ENCODE results near the gene ARHGEF10L. TPM values are rescaled to one million over a fixed set of nuclear protein-coding genes. Genes with fewer than 3 reads are reported as not detected.

The ARHGEF10L gene
- total RNA-seq, 1 experiment from 2014 or later, result 21.6 TPM

DNA sequence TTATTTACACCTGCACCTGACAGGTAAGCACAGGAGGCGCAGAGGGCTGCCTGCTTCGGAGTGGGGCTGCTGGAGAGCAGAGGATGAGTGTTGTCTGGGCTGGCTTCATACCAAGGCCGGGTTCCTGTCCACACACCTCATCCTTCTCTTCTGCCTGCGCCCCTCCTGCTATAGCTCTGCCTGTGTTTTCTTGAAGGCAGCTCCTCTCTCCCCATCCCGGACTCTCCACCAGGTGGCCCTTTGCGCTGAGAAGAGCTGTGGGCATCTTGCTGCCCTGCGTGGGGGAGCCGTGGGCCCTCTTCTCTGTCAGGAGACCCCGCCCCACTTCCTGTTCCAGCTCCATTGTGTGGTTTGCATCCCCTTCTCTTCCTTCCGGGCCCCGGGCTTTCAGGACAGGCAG is 35.0 kb downstream of the ARHGEF10L start:
- Histone ChIP-seq H3K79me2 (ENCODE audit: low read depth) (peaks cover 10% of the 10 kb centered on the region; the same call in 1 of the 2 replicates), H3K9me3 (ENCODE audit: insufficient read depth, low read depth) (no peaks in the 10 kb centered on the region), H3K4me3 (no peak overlapping the region), H2AFZ (no peak overlapping the region), H3K4me2 (no peak overlapping the region), H4K20me1 (ENCODE audit: insufficient read depth) (no peaks in the 10 kb centered on the region), H3F3A (ENCODE audit: insufficient read depth, low read depth) (peaks cover 8% of the 10 kb centered on the region), H3K9me2 (ENCODE audit: insufficient read depth) (no peaks in the 10 kb centered on the region), H3K36me3 (ENCODE audit: low read depth) (no peaks in the 10 kb centered on the region), H3K27me3 (ENCODE audit: insufficient read depth, low read depth) (no peaks in the 10 kb centered on the region), H3K4me1 (replicated peaks; ENCODE audit: insufficient read depth) (peaks cover 12% of the 10 kb centered on the region), H3K27ac (no peak overlapping the region)
- intact Hi-C loops (cut with micrococcal nuclease; ENCODE audit: unreplicated experiment), result no loop called here
- ChIA-PET CTCF (interaction anchor here (0.5 to 1.0 kb wide), 3 partner anchors 15 to 87 kb away, joined by 3 to 4 read pairs (median 4); no protein-coding TSS in a partner anchor), POLR2A (ENCODE audit: unreplicated experiment) (interaction anchor here (0.6 kb wide), 2 partner anchors 21 to 78 kb away, joined by 3 to 4 read pairs; no protein-coding TSS in a partner anchor)
- no peak for DNase-seq
- no TSS peak for BruUV-seq (replicated peaks)
- TF ChIP-seq, protein P1, sequence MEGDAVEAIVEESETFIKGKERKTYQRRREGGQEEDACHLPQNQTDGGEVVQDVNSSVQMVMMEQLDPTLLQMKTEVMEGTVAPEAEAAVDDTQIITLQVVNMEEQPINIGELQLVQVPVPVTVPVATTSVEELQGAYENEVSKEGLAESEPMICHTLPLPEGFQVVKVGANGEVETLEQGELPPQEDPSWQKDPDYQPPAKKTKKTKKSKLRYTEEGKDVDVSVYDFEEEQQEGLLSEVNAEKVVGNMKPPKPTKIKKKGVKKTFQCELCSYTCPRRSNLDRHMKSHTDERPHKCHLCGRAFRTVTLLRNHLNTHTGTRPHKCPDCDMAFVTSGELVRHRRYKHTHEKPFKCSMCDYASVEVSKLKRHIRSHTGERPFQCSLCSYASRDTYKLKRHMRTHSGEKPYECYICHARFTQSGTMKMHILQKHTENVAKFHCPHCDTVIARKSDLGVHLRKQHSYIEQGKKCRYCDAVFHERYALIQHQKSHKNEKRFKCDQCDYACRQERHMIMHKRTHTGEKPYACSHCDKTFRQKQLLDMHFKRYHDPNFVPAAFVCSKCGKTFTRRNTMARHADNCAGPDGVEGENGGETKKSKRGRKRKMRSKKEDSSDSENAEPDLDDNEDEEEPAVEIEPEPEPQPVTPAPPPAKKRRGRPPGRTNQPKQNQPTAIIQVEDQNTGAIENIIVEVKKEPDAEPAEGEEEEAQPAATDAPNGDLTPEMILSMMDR (conservative IDR thresholded peaks at IDR 0.05), result no peak; the same call in 1 of the 2 replicates
- no peak for TF ChIP-seq EZH2 (IDR thresholded peaks at IDR 0.05; ENCODE audit: low read depth)

- intact Hi-C loops (cut with micrococcal nuclease; ENCODE audit: unreplicated experiment), result no loop called here
- H3K9me3 ChIP-seq (ENCODE audit: insufficient read depth, low read depth), result no peaks in the 10 kb centered on the region
- no peak for DNase-seq
- H3K27me3 ChIP-seq (ENCODE audit: insufficient read depth, low read depth), result no peaks in the 10 kb centered on the region
- BruUV-seq (replicated peaks), result no TSS peak
- no peak overlapping the region for H2AFZ ChIP-seq
- no peaks in the 10 kb centered on the region for H3K36me3 ChIP-seq (ENCODE audit: low read depth)
- H3K4me3 ChIP-seq, result no peak overlapping the region
- no peaks in the 10 kb centered on the region for H3K4me1 ChIP-seq (replicated peaks; ENCODE audit: insufficient read depth)
- H3K79me2 ChIP-seq (ENCODE audit: low read depth), result peaks cover 1% of the 10 kb centered on the region; the same call in 1 of the 2 replicates
- no peaks in the 10 kb centered on the region for H3K9me2 ChIP-seq (ENCODE audit: insufficient read depth)
- ChIA-PET CTCF (interaction anchor here (0.7 kb wide), 1 partner anchor 28 kb away, joined by 3 read pairs; no protein-coding TSS in a partner anchor), POLR2A (ENCODE audit: unreplicated experiment) (no interaction called here)
- H4K20me1 ChIP-seq (ENCODE audit: insufficient read depth), result no peaks in the 10 kb centered on the region
- H3F3A ChIP-seq (ENCODE audit: insufficient read depth, low read depth), result no peaks in the 10 kb centered on the region
- no peak overlapping the region for H3K27ac ChIP-seq
- no peak overlapping the region for H3K4me2 ChIP-seq
- TF ChIP-seq, protein P1 (conservative IDR thresholded peaks at IDR 0.05), result no peak
- TF ChIP-seq EZH2 (IDR thresholded peaks at IDR 0.05; ENCODE audit: low read depth), result no peak
Observed at GRCh38 chr1:17575797-17576518, 36.5 kb downstream of the ARHGEF10L start.

DNA sequence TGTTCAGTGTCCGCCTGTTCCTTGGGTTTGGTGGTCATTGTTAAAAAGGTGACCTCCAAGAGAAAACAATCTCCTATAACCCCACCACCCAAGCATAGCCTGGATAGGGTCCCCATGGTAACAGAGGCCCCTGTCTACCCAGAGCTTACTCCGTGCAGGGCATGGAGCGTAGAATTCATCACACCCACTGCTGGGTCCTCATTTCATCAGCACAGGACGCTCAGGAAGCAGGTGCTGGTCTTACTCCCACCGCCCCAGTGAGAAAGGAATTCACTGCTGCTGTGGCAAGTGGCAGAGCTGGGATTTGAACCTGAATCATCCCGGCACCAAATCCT is 37.0 kb downstream of the ARHGEF10L start:
- no peaks in the 10 kb centered on the region for H3K36me3 ChIP-seq (ENCODE audit: low read depth)
- H3K9me2 ChIP-seq (ENCODE audit: insufficient read depth), result no peaks in the 10 kb centered on the region
- no peaks in the 10 kb centered on the region for H3F3A ChIP-seq (ENCODE audit: insufficient read depth, low read depth)
- intact Hi-C loops (cut with micrococcal nuclease; ENCODE audit: unreplicated experiment), result no loop called here
- H3K4me1 ChIP-seq (replicated peaks; ENCODE audit: insufficient read depth), result no peaks in the 10 kb centered on the region
- CTCF ChIA-PET, result interaction anchor here (0.7 kb wide), 1 partner anchor 28 kb away, joined by 3 read pairs; no protein-coding TSS in a partner anchor
- H3K79me2 ChIP-seq (ENCODE audit: low read depth), result no peaks in the 10 kb centered on the region
- H4K20me1 ChIP-seq (ENCODE audit: insufficient read depth), result no peaks in the 10 kb centered on the region
- no TSS peak for BruUV-seq (replicated peaks)
- H3K9me3 ChIP-seq (ENCODE audit: insufficient read depth, low read depth), result no peaks in the 10 kb centered on the region
- POLR2A ChIA-PET (ENCODE audit: unreplicated experiment), result no interaction called here
- H3K4me2 ChIP-seq, result no peak overlapping the region
- no peak overlapping the region for H3K27ac ChIP-seq
- TF ChIP-seq, protein P1 (conservative IDR thresholded peaks at IDR 0.05), result no peak
- TF ChIP-seq EZH2 (IDR thresholded peaks at IDR 0.05; ENCODE audit: low read depth), result no peak
- no peak overlapping the region for H2AFZ ChIP-seq
- DNase-seq, result no peak
- no peak overlapping the region for H3K4me3 ChIP-seq
- no peaks in the 10 kb centered on the region for H3K27me3 ChIP-seq (ENCODE audit: insufficient read depth, low read depth)
